Natural killer cell (primary cell): ENCODE results near the gene CFAP299. TPM values are rescaled to one million over a fixed set of nuclear protein-coding genes. Genes with fewer than 3 reads are reported as not detected.

Source experiments
- ATAC-seq, 3 donors: fragments of 150-1000 bp in 2 of 3; fragments of 200-7000 bp in 1 of 3; cut with Tn5 transposase; 1 replicate in 1 of 3; 2 replicates in 2 of 3; pipeline ENCODE4 v1.10.0; 2021; ENCODE audit warnings: mild to moderate bottlenecking in 2 of 3, moderate library complexity in 2 of 3
- DNase-seq, 2 donors: peaks; one replicate each; pipeline versions ENCODE4 v3.0.0 to v3.0.0-alpha.2; 2013 to 2021; ENCODE audit warnings: mixed read lengths in 1 of 2
- H3K27ac ChIP-seq: one replicate; pipeline ENCODE4 v1.5.1; 2013; ENCODE audit warnings: mild to moderate bottlenecking, low read length
- H3K27me3 ChIP-seq: one replicate; pipeline ENCODE4 v1.6.1; 2013; ENCODE audit warnings: low read length; ENCODE audit not compliant: control insufficient read depth, insufficient read depth
- H3K36me3 ChIP-seq: one replicate; pipeline ENCODE4 v1.6.1; 2013; ENCODE audit warnings: low read length; ENCODE audit not compliant: control insufficient read depth, insufficient read depth
- H3K4me1 ChIP-seq: one replicate; pipeline ENCODE4 v1.6.1; 2013; ENCODE audit warnings: low read length; ENCODE audit not compliant: control insufficient read depth, insufficient read depth
- H3K4me3 ChIP-seq: one replicate; pipeline ENCODE4 v1.5.1; 2013; ENCODE audit warnings: low read length
- H3K9me3 ChIP-seq: one replicate; pipeline ENCODE4 v1.6.1; 2013; ENCODE audit warnings: low read length; ENCODE audit not compliant: control insufficient read depth, insufficient read depth
- H3K27ac Mint-ChIP-seq, 2 donors: one replicate each; pipeline ENCODE4 v1.8.0; 2022; ENCODE audit warnings: mild to moderate bottlenecking in 2 of 2, mixed read lengths in 2 of 2, moderate library complexity in 1 of 2
- H3K27me3 Mint-ChIP-seq, 2 donors: one replicate each; pipeline ENCODE4 v1.8.0; 2022; ENCODE audit warnings: low read depth in 2 of 2, mixed read lengths in 2 of 2
- H3K36me3 Mint-ChIP-seq: one replicate; pipeline ENCODE4 v1.8.0; 2022; ENCODE audit warnings: mixed read lengths
- H3K4me1 Mint-ChIP-seq, 2 donors: one replicate each; pipeline ENCODE4 v1.8.0; 2022; ENCODE audit warnings: mixed read lengths in 2 of 2
- H3K4me3 Mint-ChIP-seq: one replicate; pipeline ENCODE4 v1.8.0; 2022; ENCODE audit warnings: mild to moderate bottlenecking, moderate library complexity, mixed read lengths
- H3K9me3 Mint-ChIP-seq, 2 donors: one replicate each; pipeline ENCODE4 v1.8.0; 2022; ENCODE audit warnings: mixed read lengths in 2 of 2
- CTCF ChIP-seq: fragments of 200-600 bp; IDR thresholded peaks from one replicate; pipeline ENCODE4 v1.8.0; 2022; ENCODE audit warnings: antibody characterized with exemption
- WGBS: methylation state at CpG from one replicate; pipeline ENCODE4 v1.1.7; 2013; ENCODE audit warnings: missing lambda C conversion rate; ENCODE audit not compliant: insufficient coverage; 5-methylcytosine and 5-hydroxymethylcytosine counted together
- intact Hi-C: fragments of 100-400 bp; cut with micrococcal nuclease; formaldehyde crosslinking; loops from one replicate; pipeline ENCODE4 v1.14.2; 2022
- total RNA-seq, 4 donors: library from RNA; stranded (reverse); fragments of 120-200 nt in 1 of 4; gene quantifications; one replicate each; pipeline versions ENCODE4 v1.2.3 to v1.2.4, GENCODE V29; 2013 to 2022

The CFAP299 gene
- total RNA-seq, 3 donors from 2014 or later (not counting 1 experiment from before 2014, with no cell fraction given), result not detected

- Mint-ChIP-seq H3K27me3 (peaks cover 9 to 35% of the 10 kb centered on the region in 2 donors), H3K27ac (no peak overlapping the region), H3K36me3 (no peaks in the 10 kb centered on the region), H3K4me1 (no peaks in the 10 kb centered on the region), H3K9me3 (no peaks in the 10 kb centered on the region), H3K4me3 (no peak overlapping the region)
- DNase-seq (no peak), ATAC-seq (no peak)
- no peaks in the 10 kb centered on the region for H3K36me3 ChIP-seq
- no peak for TF ChIP-seq CTCF
- WGBS, result 86% methylated on average over 1 of the region's 3 CpGs
- no peak overlapping the region for H3K4me3 ChIP-seq
- H3K27ac ChIP-seq, result no peak overlapping the region
- H3K9me3 ChIP-seq, result no peaks in the 10 kb centered on the region
- intact Hi-C loops, result no loop called here
- no peaks in the 10 kb centered on the region for H3K4me1 ChIP-seq
- H3K27me3 ChIP-seq, result no peaks in the 10 kb centered on the region
These were observed 30.1 kb upstream of the CFAP299 start for GRCh38 chr4:80305466-80305865.

DNA sequence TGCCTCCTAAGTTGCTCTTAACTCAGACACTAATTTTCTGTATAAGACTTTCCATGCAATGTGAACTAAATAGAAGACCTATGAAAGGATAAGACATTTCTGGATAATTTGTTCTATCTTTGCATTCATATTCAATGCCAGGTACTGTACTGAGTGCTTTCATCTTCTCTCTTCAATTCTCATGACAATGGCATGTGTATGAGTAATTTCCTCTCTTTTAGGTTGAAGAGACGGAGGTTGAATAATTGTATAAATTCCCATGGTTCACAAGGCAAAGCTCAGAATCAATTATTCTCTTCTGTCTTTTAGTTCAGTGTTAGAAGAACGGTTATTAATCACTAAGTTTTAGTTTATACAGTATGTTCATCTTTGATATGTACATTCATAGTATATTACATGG is 29.3 kb upstream of the CFAP299 start:
- no peak overlapping the region for H3K4me3 ChIP-seq
- no CpG with 5 or more reads among the region's 2 CpGs for WGBS
- intact Hi-C loops, result no loop called here
- no peak overlapping the region for H3K4me3 Mint-ChIP-seq
- H3K4me1 Mint-ChIP-seq, result no peaks in the 10 kb centered on the region
- no peaks in the 10 kb centered on the region for H3K4me1 ChIP-seq
- no peaks in the 10 kb centered on the region for H3K9me3 ChIP-seq
- H3K36me3 Mint-ChIP-seq, result no peaks in the 10 kb centered on the region
- H3K27ac ChIP-seq, result no peak overlapping the region
- H3K27me3 Mint-ChIP-seq, result peaks cover 9 to 27% of the 10 kb centered on the region in 2 donors
- no peaks in the 10 kb centered on the region for H3K36me3 ChIP-seq
- no peak overlapping the region for H3K27ac Mint-ChIP-seq
- no peaks in the 10 kb centered on the region for H3K9me3 Mint-ChIP-seq
- ATAC-seq (no peak), DNase-seq (no peak)
- no peak for TF ChIP-seq CTCF
- no peaks in the 10 kb centered on the region for H3K27me3 ChIP-seq

- peaks cover 9 to 26% of the 10 kb centered on the region in 2 donors for H3K27me3 Mint-ChIP-seq
- intact Hi-C loops, result no loop called here
- no peak overlapping the region for H3K4me3 Mint-ChIP-seq
- no peak overlapping the region for H3K4me3 ChIP-seq
- no peaks in the 10 kb centered on the region for H3K4me1 ChIP-seq
- H3K9me3 Mint-ChIP-seq, result no peaks in the 10 kb centered on the region
- no peak overlapping the region for H3K27ac ChIP-seq
- no peaks in the 10 kb centered on the region for H3K36me3 Mint-ChIP-seq
- H3K4me1 Mint-ChIP-seq, result no peaks in the 10 kb centered on the region
- H3K27ac Mint-ChIP-seq, result no peak overlapping the region
- no peak for TF ChIP-seq CTCF
- no peaks in the 10 kb centered on the region for H3K36me3 ChIP-seq
- WGBS, result 100% methylated on average over 1 of the region's 1 CpG
- H3K9me3 ChIP-seq, result no peaks in the 10 kb centered on the region
- H3K27me3 ChIP-seq, result no peaks in the 10 kb centered on the region
- DNase-seq (no peak), ATAC-seq (no peak)
These were observed 28.3 kb upstream of the CFAP299 start for GRCh38 chr4:80307183-80307735.

- Mint-ChIP-seq H3K36me3 (no peaks in the 10 kb centered on the region), H3K4me3 (no peak overlapping the region), H3K27me3 (peaks cover 9 to 26% of the 10 kb centered on the region in 2 donors), H3K27ac (no peak overlapping the region), H3K4me1 (no peaks in the 10 kb centered on the region), H3K9me3 (no peaks in the 10 kb centered on the region)
- ATAC-seq (no peak), DNase-seq (no peak)
- Histone ChIP-seq H3K27ac (no peak overlapping the region), H3K36me3 (no peaks in the 10 kb centered on the region), H3K4me3 (no peak overlapping the region), H3K27me3 (no peaks in the 10 kb centered on the region), H3K4me1 (no peaks in the 10 kb centered on the region), H3K9me3 (no peaks in the 10 kb centered on the region)
- WGBS, result 95% methylated on average over 4 of the region's 10 CpGs
- TF ChIP-seq CTCF, result no peak
- intact Hi-C loops, result no loop called here
These were observed 27.6 kb upstream of the CFAP299 start for GRCh38 chr4:80307774-80308465.
